Colonic mucosa (tissue), 4 donors: ENCODE data around the gene INTS15. TPM values are rescaled to one million over a fixed set of nuclear protein-coding genes. Genes with fewer than 3 reads are reported as not detected.

Source experiments
- DNase-seq: peaks from one replicate; pipeline ENCODE4 v3.0.0-alpha.2; 2020
- H3K27ac ChIP-seq: fragments of 200-600 bp; one replicate; pipeline ENCODE4 v1.8.0; 2021
- H3K27me3 ChIP-seq: fragments of 200-600 bp; one replicate; pipeline ENCODE4 v1.8.0; 2021
- H3K36me3 ChIP-seq: fragments of 200-600 bp; one replicate; pipeline ENCODE4 v1.8.0; 2021
- H3K4me1 ChIP-seq: fragments of 200-600 bp; one replicate; pipeline ENCODE4 v1.8.0; 2021; ENCODE audit warnings: mild to moderate bottlenecking
- H3K4me3 ChIP-seq: fragments of 200-600 bp; one replicate; pipeline ENCODE4 v1.8.0; 2021
- H3K9ac ChIP-seq, 2 donors: one replicate each; pipeline ENCODE4 v1.7.0; 2013; ENCODE audit warnings: control low read depth in 2 of 2, low read depth in 2 of 2, low read length in 2 of 2
- H3K9me3 ChIP-seq: fragments of 200-600 bp; one replicate; pipeline ENCODE4 v1.8.0; 2021
- CTCF ChIP-seq: fragments of 200-600 bp; IDR thresholded peaks from one replicate; pipeline ENCODE4 v1.8.0; 2022; ENCODE audit warnings: antibody characterized with exemption, mild to moderate bottlenecking
- intact Hi-C: fragments of 100-400 bp; cut with DNase I; formaldehyde crosslinking; loops from one replicate; pipeline ENCODE4 v1.14.1; 2022
- total RNA-seq, 2 donors: library from RNA; stranded (reverse); fragmentation: NEBNext Ultra II Directional in 1 of 2; extraction: Animal tissue kit (Norgen Biotek cat#: 25700) in 1 of 2; gene quantifications; one replicate each; pipeline ENCODE4 v1.2.1, GENCODE V29; 2021
- donor health status: healthy.
- donor health status: DM: no; HTN: no; CAD: no.
- donor health status: DM: no; HTN: no; CAD: no.

The INTS15 gene
- total RNA-seq, result 10 to 100 TPM; 16.9 to 26.8 TPM

DNA sequence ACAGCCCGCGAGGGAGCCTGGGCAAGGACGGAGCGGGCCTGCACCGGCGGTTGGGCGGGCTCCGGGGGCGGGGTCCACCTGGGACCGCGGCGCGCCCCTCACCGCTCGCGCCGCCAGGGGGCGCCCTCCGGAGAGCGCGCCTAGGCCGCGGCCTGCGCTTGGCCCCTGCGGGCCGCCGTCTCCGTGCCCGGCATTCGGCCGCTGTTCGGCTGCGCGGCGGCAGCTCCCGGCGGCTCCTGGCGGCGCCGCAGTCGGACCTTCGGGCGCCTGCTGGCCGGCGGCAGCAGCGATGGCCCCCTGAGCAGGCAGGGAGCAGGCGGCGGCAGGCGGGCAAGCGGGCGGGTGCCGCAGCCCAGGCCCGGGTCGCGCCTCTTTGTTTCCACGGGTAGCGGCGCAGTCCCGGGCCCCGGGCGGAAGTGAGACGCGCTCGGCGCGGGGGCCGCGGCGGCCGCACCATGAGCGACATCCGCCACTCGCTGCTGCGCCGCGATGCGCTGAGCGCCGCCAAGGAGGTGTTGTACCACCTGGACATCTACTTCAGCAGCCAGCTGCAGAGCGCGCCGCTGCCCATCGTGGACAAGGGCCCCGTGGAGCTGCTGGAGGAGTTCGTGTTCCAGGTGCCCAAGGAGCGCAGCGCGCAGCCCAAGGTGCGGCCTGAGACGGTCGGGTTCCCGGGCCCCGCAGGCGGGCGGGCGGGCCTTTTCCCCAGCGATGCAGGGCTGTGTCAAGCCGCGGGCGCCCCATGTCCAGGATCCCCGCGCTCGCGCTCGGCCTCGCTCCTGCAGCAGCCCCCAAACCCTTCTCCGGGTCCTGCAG lies at the start of gene INTS15:
Gene INTS15 (plus strand): TSS at position 193 of the 816 bp plus-strand sequence. CDS start 263 bp downstream, at position 456.
- H3K27ac ChIP-seq, result peak within 1 kb of the TSS; percentile 80
- peak within 1 kb of the TSS; percentile 78 to 91 for H3K9ac ChIP-seq
- no peaks in the 10 kb centered on the region for H3K36me3 ChIP-seq
- H3K4me1 ChIP-seq, result peaks cover 11% of the 10 kb centered on the region
- peak; percentile 74 for DNase-seq
- peak; percentile 52 for TF ChIP-seq CTCF
- intact Hi-C loops, result no loop called here
- H3K9me3 ChIP-seq, result no peaks in the 10 kb centered on the region
- H3K4me3 ChIP-seq, result peak within 1 kb of the TSS; percentile 88
- no peaks in the 10 kb centered on the region for H3K27me3 ChIP-seq

- no peak for TF ChIP-seq CTCF
- no peak overlapping the region for H3K4me3 ChIP-seq
- H3K4me1 ChIP-seq, result no peaks in the 10 kb centered on the region
- no peak overlapping the region for H3K27ac ChIP-seq
- H3K9me3 ChIP-seq, result no peaks in the 10 kb centered on the region
- no peak overlapping the region for H3K9ac ChIP-seq
- no peaks in the 10 kb centered on the region for H3K36me3 ChIP-seq
- no peaks in the 10 kb centered on the region for H3K27me3 ChIP-seq
- DNase-seq, result no peak
- intact Hi-C loops, result no loop called here
Measured at GRCh38 chr7:6542368-6542767, 47.5 kb upstream of the INTS15 start.

DNA sequence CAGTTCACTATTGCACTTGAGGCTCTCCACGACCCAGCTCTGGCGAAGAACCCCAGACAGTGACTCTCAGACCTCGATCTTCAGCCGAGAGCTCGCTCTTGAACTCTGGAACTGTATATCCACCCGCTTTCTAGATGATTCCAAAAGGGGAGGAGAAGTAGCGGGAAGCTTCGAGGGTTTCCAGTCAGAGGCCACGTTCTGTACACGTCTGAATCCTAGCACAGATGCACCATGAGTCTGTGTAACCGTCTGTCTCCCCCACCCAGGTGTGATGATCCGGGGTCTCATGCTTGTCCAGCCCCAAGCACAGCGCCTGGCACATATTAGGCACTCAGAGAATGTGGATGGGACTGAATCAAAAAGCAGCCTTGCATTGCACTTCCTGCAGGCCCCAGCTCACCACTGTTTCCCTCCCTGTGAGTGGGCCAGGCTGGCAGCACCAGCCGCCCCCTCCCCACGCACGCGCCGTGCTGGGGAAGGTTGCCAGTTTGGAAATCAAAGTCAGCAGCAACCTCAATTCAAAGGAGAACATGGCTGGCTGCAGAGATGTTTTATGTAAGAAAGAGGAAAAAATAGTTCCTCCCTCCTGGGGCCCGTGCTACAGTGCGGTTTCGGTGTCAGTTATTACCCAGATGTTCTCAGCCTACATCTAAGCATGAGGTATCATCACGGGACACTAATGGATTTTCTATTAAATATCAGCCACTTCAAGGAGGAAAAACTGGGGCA lies 44.3 kb upstream of the INTS15 start:
- Histone ChIP-seq H3K9me3 (no peaks in the 10 kb centered on the region), H3K27me3 (no peaks in the 10 kb centered on the region), H3K4me1 (no peaks in the 10 kb centered on the region), H3K36me3 (no peaks in the 10 kb centered on the region), H3K9ac (no peak overlapping the region), H3K4me3 (no peak overlapping the region), H3K27ac (no peak overlapping the region)
- intact Hi-C loops, result no loop called here
- no peak for DNase-seq
- TF ChIP-seq CTCF, result no peak

GRCh38 chr7:6546498-6547251 lies 43.1 kb upstream of the INTS15 start:
- intact Hi-C loops, result no loop called here
- no peak for TF ChIP-seq CTCF
- H3K9ac ChIP-seq, result no peak overlapping the region

GRCh38 chr7:6547400-6547799 lies 42.4 kb upstream of the INTS15 start:
- H3K4me3 ChIP-seq, result no peak overlapping the region
- H3K9me3 ChIP-seq, result no peaks in the 10 kb centered on the region
- no peaks in the 10 kb centered on the region for H3K4me1 ChIP-seq
- H3K36me3 ChIP-seq, result no peaks in the 10 kb centered on the region
- H3K27ac ChIP-seq, result no peak overlapping the region
- DNase-seq, result no peak
- intact Hi-C loops, result no loop called here
- H3K9ac ChIP-seq, result no peak overlapping the region
- H3K27me3 ChIP-seq, result no peaks in the 10 kb centered on the region
- no peak for TF ChIP-seq CTCF

More at GRCh38 chr7:6546498-6547251, 43.1 kb upstream of the INTS15 start:
- H3K27me3 ChIP-seq, result no peaks in the 10 kb centered on the region
- H3K36me3 ChIP-seq, result no peaks in the 10 kb centered on the region
- no peak for DNase-seq
- no peaks in the 10 kb centered on the region for H3K4me1 ChIP-seq
- no peak overlapping the region for H3K27ac ChIP-seq
- no peak overlapping the region for H3K4me3 ChIP-seq
- no peaks in the 10 kb centered on the region for H3K9me3 ChIP-seq
